DMS79 treated with DMSO at 0.1 percent for 48 hours (cell line): ENCODE results near the gene EBI3.
A peak's percentile ranks its signal among the peaks of the same experiment; 100 is the strongest.
"Not testable (repeated sequence)": the region's sequence is repeated elsewhere in the genome, so short reads cannot be mapped to it uniquely, and the experiment has no call there.

ENCODE experiments used
- DNase-seq: peaks from one replicate; lab custom pipeline; 2025; lab: John Stamatoyannopoulos, UW

Gene EBI3

GRCh38 chr19:4278419-4279266 is 49.3 kb downstream of the EBI3 start, which contains the start of gene SHD:
SHD (plus strand) TSS chr19:4279266; CDS start chr19:4280064, 798 bp downstream.
- peak; percentile 22 for DNase-seq

GRCh38 chr19:4279267-4279529 is 49.9 kb downstream of the EBI3 start:
- no peak for DNase-seq

- DNase-seq = no peak
Observed at GRCh38 chr19:4279530-4280422, 50.5 kb downstream of the EBI3 start.

- no peak for DNase-seq
Observed at GRCh38 chr19:4284176-4284958, 55.0 kb downstream of the EBI3 start.

GRCh38 chr19:4284974-4285373 is 55.7 kb downstream of the EBI3 start:
- no peak for DNase-seq

- DNase-seq = not testable (repeated sequence)
Observed at GRCh38 chr19:4286141-4286540, 56.8 kb downstream of the EBI3 start.
